GM19468 (cell line): ENCODE measurements around the gene INTS11.
"Not testable (repeated sequence)": the region's sequence is repeated elsewhere in the genome, so short reads cannot be mapped to it uniquely, and the experiment has no call there.

Source experiments
- ATAC-seq: cut with Tn5 transposase; IDR thresholded peaks from one replicate; pipeline ENCODE4 v1.9.1; 2021; ENCODE audit warnings: mild to moderate bottlenecking, moderate library complexity, moderate number of reproducible peaks; ENCODE audit not compliant: unreplicated experiment; ENCODE audit errors: extremely low read depth

INTS11 gene

DNA sequence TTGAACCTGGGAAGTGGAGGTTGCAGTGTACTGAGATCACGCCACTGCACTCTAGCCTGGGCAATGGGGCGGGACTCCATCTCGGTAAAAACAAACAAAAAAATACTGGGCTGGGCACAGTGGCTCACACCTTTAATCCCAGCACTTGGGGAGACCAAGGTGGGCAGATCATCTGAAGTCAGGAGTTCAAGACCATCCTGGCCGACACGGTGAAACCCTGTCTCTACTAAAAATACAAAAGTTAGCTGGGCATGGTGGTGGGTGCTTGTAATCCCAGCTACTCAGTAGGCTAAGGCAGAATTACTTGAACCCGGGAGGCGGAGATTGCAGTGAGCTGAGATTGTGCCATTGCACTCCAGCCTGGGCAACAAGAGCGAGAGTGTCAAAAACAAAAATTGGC, 8.3 kb downstream of the INTS11 start:
- not testable (repeated sequence) for ATAC-seq

DNA sequence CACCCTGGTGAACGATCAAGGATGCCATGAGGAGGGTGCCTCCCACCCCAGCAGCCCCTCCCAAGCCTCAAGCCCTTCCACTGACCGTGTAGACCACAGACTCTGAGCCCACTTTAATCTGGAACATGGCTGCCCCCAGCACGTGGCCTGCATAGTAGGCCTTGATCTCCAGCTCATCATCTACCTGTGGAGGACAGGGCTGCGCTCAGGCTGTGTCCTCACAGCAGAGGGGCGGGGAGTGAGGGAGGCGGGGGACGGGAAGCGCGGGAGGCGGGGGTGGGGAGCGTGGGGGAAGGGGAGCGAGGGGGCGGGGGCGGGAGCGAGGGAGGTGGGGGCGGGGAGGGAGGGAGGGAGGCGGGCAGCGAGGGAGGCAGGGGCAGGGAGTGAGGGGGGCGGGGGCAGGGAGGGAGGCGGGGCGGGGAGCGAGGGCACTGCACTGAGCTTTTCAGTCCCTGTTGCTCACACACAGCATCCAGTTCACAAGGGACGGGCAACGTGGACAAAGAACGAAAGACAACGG, 9.0 kb downstream of the INTS11 start:
- ATAC-seq, result no peak

- no peak for ATAC-seq
These were observed 9.7 kb downstream of the INTS11 start for GRCh38 chr1:1314678-1315335.

DNA sequence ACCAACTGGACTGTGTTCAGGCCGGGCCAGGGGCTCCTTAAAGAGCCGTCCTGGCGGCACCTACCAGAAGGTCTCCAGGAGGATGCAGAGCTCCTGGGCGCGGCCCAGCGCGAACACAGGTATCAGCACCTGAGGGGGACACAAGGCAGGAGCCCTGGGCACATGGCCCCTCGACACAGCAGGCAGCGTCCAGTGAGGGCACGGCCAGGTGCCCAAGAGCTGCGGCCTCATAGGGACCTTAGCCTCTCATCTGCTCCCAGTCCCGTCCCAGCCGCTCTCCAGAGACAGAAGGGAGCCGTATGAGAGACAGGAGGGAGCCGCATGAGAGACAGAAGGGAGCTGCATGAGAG, 10.2 kb downstream of the INTS11 start:
- no peak for ATAC-seq

DNA sequence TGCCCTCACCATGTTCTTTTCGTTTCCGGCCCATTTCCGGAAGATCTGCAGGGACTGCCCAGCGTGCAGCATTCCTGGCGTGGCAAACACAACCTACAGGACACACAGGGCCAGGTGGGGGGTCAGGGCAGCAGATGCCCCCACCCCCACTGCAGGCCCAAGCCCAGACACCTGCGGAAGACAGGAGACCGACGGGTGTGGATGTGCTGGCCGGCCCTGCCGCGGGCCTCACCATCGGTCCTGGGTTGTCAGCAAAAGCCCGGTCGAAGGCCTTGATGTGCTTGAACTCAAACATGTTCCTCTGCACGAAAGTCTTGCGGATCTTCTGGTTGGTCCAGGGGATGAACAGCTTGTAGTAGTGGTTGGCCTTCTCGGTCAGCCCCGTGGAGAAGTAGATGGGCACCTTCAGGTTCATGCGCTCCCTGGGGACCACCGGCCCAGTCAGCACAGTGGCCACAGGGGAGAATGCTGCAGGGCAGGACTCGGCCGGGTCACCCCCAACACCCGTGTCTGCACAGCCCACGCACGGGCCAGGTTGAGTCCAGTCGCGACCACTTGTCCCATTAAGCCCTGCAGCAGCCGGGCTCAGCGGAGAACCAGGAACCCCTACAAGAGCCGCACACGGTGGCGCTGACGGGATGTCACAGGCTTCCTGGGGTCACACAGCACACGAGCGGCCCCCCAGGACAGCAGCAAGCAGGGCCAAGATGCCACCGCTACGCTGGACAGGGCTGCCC, 10.8 kb downstream of the INTS11 start:
- ATAC-seq, result no peak

DNA sequence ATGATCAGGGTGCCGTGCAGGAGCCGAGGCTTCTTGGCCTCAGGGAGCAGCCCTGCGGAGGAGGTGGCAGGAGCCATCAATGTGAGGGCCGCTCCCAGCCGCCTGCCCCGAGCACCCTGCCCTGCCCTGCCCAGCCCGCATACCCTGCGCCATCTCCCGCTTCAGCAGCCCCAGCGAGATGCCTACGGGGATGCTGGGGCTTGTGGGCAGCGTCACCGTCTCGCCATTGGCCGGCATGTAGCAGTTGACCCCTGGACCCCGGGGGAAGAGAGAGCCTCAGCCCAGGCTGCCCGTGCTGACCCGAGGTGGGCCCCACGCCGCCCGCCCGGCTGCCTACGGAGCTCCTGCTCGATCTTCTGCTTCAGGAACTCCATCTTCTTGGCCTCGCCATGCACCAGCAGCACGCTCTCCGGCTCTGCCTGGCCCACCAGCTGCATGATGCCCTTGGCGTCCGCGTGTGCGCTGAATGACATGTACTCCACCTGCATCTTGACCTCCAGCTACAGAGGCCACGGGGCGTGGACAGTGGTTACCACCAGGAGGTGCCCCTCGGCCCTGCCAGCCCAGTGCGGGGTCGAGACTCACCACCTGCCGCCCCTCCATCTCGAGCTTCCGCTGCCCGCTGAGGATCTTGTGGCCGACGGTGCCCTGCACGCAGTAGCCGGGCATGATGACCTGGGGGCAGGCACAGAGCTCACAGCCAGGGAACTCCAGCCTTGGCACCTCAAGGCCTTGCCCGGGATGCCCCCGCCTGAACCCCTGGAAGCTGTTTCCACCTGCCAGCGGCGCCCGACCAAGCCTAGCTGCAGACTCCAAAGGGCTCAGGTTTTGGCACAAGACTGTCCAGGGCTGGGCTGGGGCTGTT, 11.8 kb downstream of the INTS11 start:
- no peak for ATAC-seq

- ATAC-seq, result no peak
These were observed 13.1 kb downstream of the INTS11 start for GRCh38 chr1:1311107-1312104.

GRCh38 chr1:1310476-1311053, 13.9 kb downstream of the INTS11 start:
- ATAC-seq, result no peak

DNA sequence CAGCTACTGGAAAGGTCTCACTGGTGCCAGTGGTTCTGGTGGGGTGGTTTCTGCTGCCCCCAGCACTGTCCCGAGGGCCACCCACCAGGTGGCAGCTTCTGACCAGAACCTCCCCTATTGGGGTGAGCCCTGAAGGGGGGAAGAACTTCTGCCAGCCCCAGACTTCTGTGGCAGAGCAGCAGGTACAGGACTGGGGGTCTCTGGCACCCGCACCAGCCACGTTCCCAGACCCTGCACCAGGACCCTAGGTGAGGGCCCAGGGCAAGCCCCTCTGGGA, 14.4 kb downstream of the INTS11 start:
- no peak for ATAC-seq

GRCh38 chr1:1309251-1310108, 15.0 kb downstream of the INTS11 start:
- ATAC-seq, result no peak

DNA sequence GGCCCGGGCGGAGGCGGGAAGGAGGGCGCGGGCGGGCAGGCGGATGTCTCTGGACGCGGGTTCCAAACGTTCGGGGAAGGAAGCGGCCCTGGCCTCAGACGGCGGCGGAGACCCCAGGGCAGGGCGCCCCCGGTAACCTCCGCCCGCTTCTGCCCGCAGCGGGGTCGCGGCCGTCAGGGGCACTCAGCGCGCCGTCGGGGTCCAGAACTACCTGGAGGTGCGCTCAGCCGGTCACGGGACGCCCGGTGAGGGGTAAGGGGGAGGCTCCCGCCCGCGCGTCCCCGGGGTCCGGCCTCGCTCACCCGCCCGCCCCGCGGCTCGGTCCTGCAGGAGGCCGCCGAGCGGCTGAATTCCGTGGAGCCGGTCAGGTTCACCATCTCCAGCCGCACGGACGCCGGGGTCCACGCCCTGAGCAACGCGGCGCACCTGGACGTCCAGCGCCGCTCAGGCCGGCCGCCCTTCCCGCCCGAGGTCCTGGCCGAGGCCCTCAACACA, 15.7 kb downstream of the INTS11 start:
- no peak for ATAC-seq

DNA sequence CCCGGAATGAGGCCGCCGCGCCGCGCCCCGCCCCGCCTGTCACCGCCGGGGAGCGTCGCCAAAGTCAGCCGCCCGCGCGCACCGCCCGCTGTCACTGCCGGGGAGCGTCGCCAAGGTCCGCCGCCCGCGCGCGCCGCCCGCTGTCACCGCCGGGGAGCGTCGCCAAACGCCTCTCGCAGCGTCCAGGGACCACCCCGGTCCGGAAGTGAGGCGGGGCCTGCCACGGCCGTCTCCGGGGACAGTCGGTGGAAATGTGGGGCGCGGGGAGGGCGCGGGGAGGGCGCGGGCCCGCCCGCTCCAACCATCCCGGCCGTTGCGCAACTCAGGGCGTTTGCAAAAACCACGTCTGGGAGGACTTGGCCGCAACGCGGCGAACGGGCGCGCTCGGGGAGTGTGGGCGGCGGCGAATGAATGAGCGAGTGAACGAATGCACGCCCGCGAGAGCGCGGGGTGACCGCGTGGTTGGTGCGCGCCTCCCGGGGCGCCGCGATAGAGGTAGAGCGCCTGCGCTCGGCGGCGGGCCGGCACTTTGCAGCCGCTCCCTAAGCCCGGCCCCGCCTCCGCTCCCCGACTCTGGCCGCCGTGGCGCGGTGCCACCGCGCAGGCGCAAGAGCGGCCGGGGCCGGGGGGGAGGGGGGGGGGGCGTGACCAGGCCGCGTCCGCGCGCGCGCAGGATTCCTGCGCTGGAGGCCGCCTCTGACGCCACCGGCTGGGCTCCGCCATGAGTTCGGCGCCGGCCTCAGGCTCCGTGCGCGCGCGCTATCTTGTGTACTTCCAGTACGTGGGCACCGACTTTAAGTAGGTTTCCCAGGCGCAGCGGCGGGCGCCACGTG, 16.3 kb downstream of the INTS11 start, which contains the start of the genes ACAP3 and PUSL1:
Gene ACAP3, minus strand, starts transcription at position 8 of the 833 bp plus-strand sequence. CDS start 115 bp downstream, outside the sequence.
Gene PUSL1, plus strand, starts transcription at position 675 of the 833 bp plus-strand sequence. Its CDS starts 47 bp downstream, at position 722.
- peak; percentile 32 for ATAC-seq

DNA sequence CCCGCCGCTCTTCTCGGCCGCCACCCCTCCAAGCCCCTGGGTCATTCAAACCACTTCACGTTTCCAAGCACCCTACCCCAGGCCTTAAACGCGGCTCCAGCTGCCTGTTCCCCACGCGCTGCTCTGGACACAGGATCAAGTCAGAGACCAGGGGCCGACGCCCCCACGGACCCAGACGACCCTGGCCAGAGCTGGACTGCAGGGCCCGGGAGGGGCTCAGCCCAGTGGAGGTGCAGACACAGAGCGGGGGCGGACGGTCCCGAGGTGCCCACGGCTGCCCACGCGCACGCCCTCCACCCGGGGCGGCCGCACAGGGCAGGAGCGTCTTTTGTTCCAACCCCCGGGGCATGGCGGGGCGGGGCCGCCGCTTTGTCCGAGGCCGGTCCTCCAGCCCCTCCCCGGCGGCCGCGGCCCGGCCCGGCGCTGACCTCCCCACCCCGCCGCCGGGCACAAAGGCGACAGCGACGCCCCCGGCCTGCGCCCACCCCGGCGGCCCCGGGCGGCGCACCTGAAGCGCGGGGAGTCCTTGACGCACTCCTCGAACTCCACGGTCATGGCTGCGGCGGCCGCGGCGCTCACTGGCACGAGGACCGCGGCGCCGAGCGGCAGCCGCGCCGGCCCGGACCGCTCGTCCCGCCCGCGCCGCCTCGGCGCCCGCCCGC, 17.1 kb downstream of the INTS11 start:
- ATAC-seq, result peak; percentile 12

- no peak for ATAC-seq
These were observed 17.7 kb downstream of the INTS11 start for GRCh38 chr1:1306661-1307260.

DNA sequence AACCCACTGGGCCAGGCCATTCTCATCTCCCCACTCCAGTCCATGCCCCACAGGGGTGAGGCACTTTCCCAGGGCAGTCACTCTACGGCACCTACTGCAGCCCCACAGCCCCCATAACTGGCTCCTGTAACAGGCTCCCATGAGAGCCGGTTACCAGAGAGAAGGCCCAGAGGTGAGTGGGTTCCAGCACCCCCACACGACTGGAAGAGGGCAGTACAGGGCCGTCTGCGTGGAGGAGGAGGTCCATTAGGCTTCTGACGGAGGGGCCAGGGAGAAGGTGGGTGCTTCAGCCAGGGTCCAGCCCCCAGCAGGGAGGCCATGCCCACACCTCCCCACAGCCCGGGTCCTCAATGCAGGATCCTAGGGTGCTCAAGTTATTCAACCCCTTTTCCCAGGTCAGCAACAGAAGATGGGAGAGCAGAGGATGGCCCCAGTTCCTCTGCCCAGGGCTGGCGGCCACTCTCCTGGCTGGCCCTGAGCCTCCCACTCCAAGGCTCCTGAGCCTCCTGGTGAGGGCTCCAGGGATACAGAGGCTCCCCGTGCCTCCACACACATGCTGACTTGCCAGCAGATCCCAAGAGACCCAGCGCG, 18.3 kb downstream of the INTS11 start:
- ATAC-seq, result no peak
